Mucosa of rectum (tissue), 2 donors: Measurements from ENCODE around the gene SMARCD3.

Experiments
- H3K27ac ChIP-seq, 2 donors: one replicate each; pipeline ENCODE4 v1.7.0; 2013; ENCODE audit warnings: inconsistent platforms in 2 of 2, low read depth in 2 of 2, low read length in 2 of 2
- H3K27me3 ChIP-seq, 2 donors: one replicate each; pipeline ENCODE4 v1.7.0; 2013; ENCODE audit warnings: low read length in 2 of 2; ENCODE audit not compliant: control insufficient read depth in 2 of 2, insufficient read depth in 2 of 2
- H3K36me3 ChIP-seq, 2 donors: one replicate each; pipeline ENCODE4 v1.7.0; 2013; ENCODE audit warnings: low read length in 2 of 2; ENCODE audit not compliant: control insufficient read depth in 2 of 2, insufficient read depth in 2 of 2
- H3K4me1 ChIP-seq, 2 donors: one replicate each; pipeline ENCODE4 v1.7.0; 2013; ENCODE audit warnings: low read length in 2 of 2, mild to moderate bottlenecking in 1 of 2; ENCODE audit not compliant: control insufficient read depth in 2 of 2, insufficient read depth in 2 of 2
- H3K4me3 ChIP-seq, 2 donors: one replicate each; pipeline ENCODE4 v1.7.0; 2013; ENCODE audit warnings: low read length in 2 of 2
- H3K9ac ChIP-seq, 2 donors: one replicate each; pipeline ENCODE4 v1.7.0; 2013; ENCODE audit warnings: low read length in 2 of 2, low read depth in 1 of 2, mild to moderate bottlenecking in 1 of 2
- H3K9me3 ChIP-seq, 2 donors: one replicate each; pipeline ENCODE4 v1.7.0; 2013; ENCODE audit warnings: low read length in 2 of 2; ENCODE audit not compliant: control insufficient read depth in 2 of 2
- donor health status: healthy.
- donor health status: Normal muscosa, but diverticular disease.

Gene SMARCD3

GRCh38 chr7:151211155-151211772, 37.2 kb downstream of the SMARCD3 start:
- peak overlapping the region in 1 of 2 donors; percentile 17 for H3K9ac ChIP-seq
- no peaks in the 10 kb centered on the region for H3K9me3 ChIP-seq
- peaks cover 17 to 25% of the 10 kb centered on the region in 2 donors for H3K36me3 ChIP-seq
- H3K27ac ChIP-seq, result no peak overlapping the region
- H3K4me3 ChIP-seq, result no peak overlapping the region
- H3K27me3 ChIP-seq, result peaks cover 0 to 4% of the 10 kb centered on the region in 2 donors
- H3K4me1 ChIP-seq, result no peaks in the 10 kb centered on the region

- Histone ChIP-seq H3K4me3 (no peak within 1 kb of the TSS), H3K9ac (no peak within 1 kb of the TSS), H3K4me1 (no peaks in the 10 kb centered on the region), H3K9me3 (no peaks in the 10 kb centered on the region), H3K27ac (no peak within 1 kb of the TSS), H3K36me3 (peaks cover 11 to 16% of the 10 kb centered on the region in 2 donors), H3K27me3 (peaks cover 0 to 4% of the 10 kb centered on the region in 2 donors)
Observed at GRCh38 chr7:151210087-151210854, 38.2 kb downstream of the SMARCD3 start, which contains the start of gene H2BK1. Gene H2BK1, minus strand, starts transcription at chr7:151210488. Its CDS starts 170 bp downstream, at chr7:151210318.

- Histone ChIP-seq H3K9me3 (no peaks in the 10 kb centered on the region), H3K4me1 (no peaks in the 10 kb centered on the region), H3K9ac (no peak overlapping the region), H3K27me3 (peaks cover 0 to 4% of the 10 kb centered on the region in 2 donors), H3K27ac (no peak overlapping the region), H3K4me3 (no peak overlapping the region), H3K36me3 (peaks cover 9 to 10% of the 10 kb centered on the region in 2 donors)
Observed at GRCh38 chr7:151209588-151209987, 38.9 kb downstream of the SMARCD3 start.

- H3K9me3 ChIP-seq, result no peaks in the 10 kb centered on the region
- no peaks in the 10 kb centered on the region for H3K4me1 ChIP-seq
- H3K27ac ChIP-seq, result no peak overlapping the region
- no peaks in the 10 kb centered on the region for H3K36me3 ChIP-seq
- no peak overlapping the region for H3K4me3 ChIP-seq
- H3K9ac ChIP-seq, result no peak overlapping the region
- H3K27me3 ChIP-seq, result peaks cover 0 to 4% of the 10 kb centered on the region in 2 donors
Observed at GRCh38 chr7:151208253-151208862, 40.1 kb downstream of the SMARCD3 start.

- Histone ChIP-seq H3K9ac (no peak overlapping the region), H3K4me1 (no peaks in the 10 kb centered on the region), H3K4me3 (no peak overlapping the region), H3K27ac (no peak overlapping the region), H3K9me3 (no peaks in the 10 kb centered on the region), H3K27me3 (peaks cover 0 to 4% of the 10 kb centered on the region in 2 donors), H3K36me3 (no peaks in the 10 kb centered on the region)
Observed at GRCh38 chr7:151207804-151208203, 40.7 kb downstream of the SMARCD3 start.

GRCh38 chr7:151207315-151207714, 41.2 kb downstream of the SMARCD3 start:
- no peak overlapping the region for H3K27ac ChIP-seq
- H3K27me3 ChIP-seq, result peaks cover 0 to 4% of the 10 kb centered on the region in 2 donors
- no peaks in the 10 kb centered on the region for H3K9me3 ChIP-seq
- H3K4me1 ChIP-seq, result no peaks in the 10 kb centered on the region
- no peaks in the 10 kb centered on the region for H3K36me3 ChIP-seq
- H3K4me3 ChIP-seq, result no peak overlapping the region
- no peak overlapping the region for H3K9ac ChIP-seq

GRCh38 chr7:151206914-151207313, 41.6 kb downstream of the SMARCD3 start:
- peaks cover 0 to 4% of the 10 kb centered on the region in 2 donors for H3K27me3 ChIP-seq
- no peaks in the 10 kb centered on the region for H3K36me3 ChIP-seq

GRCh38 chr7:151205730-151206129, 42.8 kb downstream of the SMARCD3 start:
- H3K9ac ChIP-seq, result no peak overlapping the region
- no peaks in the 10 kb centered on the region for H3K36me3 ChIP-seq
- no peak overlapping the region for H3K4me3 ChIP-seq
- H3K27me3 ChIP-seq, result peaks cover 0 to 4% of the 10 kb centered on the region in 2 donors
- H3K4me1 ChIP-seq, result no peaks in the 10 kb centered on the region
- no peak overlapping the region for H3K27ac ChIP-seq
- H3K9me3 ChIP-seq, result no peaks in the 10 kb centered on the region

More at GRCh38 chr7:151206914-151207313, 41.6 kb downstream of the SMARCD3 start:
- H3K27ac ChIP-seq, result no peak overlapping the region
- H3K9me3 ChIP-seq, result no peaks in the 10 kb centered on the region
- no peaks in the 10 kb centered on the region for H3K4me1 ChIP-seq
- H3K4me3 ChIP-seq, result no peak overlapping the region
- no peak overlapping the region for H3K9ac ChIP-seq

GRCh38 chr7:151204383-151205032, 44.0 kb downstream of the SMARCD3 start:
- no peak overlapping the region for H3K4me3 ChIP-seq
- no peak overlapping the region for H3K9ac ChIP-seq
- H3K27me3 ChIP-seq, result peaks cover 0 to 4% of the 10 kb centered on the region in 2 donors

More at GRCh38 chr7:151204383-151205032, 44.0 kb downstream of the SMARCD3 start:
- H3K36me3 ChIP-seq, result no peaks in the 10 kb centered on the region
- no peaks in the 10 kb centered on the region for H3K4me1 ChIP-seq
- no peaks in the 10 kb centered on the region for H3K9me3 ChIP-seq
- H3K27ac ChIP-seq, result no peak overlapping the region
